ENCODE data around the gene ZNF593OS. TPM values are rescaled to one million over a fixed set of nuclear protein-coding genes. Genes with fewer than 3 reads are reported as not detected.

The ZNF593OS gene
- total and polyA plus RNA-seq, 5 donors, result 0.18 TPM; not detected in 4

DNA sequence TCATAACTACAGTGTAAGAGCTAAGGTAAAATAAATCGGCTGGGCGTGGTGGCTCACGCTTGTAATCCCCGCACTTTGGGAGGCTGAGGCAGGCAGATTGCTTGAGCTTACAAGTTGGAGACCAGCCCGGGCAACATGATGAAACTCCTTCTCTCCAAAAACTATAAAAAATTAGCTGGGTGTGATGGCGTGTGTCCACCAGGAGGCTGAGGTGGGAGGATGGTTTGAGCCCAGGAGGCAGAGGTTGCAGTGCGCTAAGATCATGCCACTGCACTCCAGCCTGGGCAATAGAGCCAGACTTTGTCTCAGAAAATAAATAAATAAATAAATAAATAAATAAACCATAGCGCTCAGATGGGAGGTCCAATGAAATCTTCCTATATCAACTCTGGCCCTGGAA lies 29.5 kb downstream of the ZNF593OS start:
- no peak for ATAC-seq
- Histone ChIP-seq H3K9me3 (ENCODE audit: control insufficient read depth, low read length) (no peaks in the 10 kb centered on the region), H3K4me1 (ENCODE audit: control insufficient read depth, insufficient read depth, low read length) (no peaks in the 10 kb centered on the region), H3K27ac (ENCODE audit: low read length) (no peak overlapping the region), H3K4me3 (ENCODE audit: low read length) (no peak overlapping the region), H3K27me3 (ENCODE audit: control insufficient read depth, insufficient read depth) (no peaks in the 10 kb centered on the region)
- intact Hi-C loops (cut with DNase I), result loop anchor here in 1 of 4 donors (10.0 kb wide), 1 partner anchor 107 kb away; no protein-coding TSS in a partner anchor
- DNase-seq, result no peak
- WGBS, result 87% methylated on average over 8 of the region's 8 CpGs

DNA sequence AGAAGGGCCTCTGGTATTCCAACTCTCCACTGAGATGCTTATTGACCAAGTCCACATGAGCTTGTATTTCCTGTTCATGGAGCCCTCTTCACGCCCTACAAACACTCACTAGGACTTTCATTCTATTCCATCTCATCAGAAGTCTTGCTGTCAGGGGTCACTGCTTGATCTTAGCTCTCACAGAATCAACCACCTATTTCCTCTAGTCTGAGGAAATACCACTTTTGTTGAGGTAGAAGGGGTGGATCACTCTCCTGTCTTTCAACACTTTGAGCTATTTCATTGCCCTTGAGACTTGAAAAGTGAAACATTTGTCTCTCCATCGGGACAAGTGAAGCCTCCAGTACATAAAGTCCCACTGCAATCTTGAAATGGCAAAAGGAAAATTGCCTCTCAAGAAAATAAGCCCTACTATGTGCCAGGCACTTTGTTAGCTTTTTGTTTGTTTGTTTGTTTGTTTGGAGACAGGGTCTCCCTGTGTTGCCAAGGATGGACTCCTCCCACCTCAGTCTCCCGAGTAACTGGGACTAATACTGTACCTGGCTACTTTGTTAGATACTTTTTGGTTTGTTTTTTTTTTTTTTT lies 32.6 kb downstream of the ZNF593OS start:
- H3K4me3 ChIP-seq (ENCODE audit: low read length), result no peak overlapping the region
- H3K9me3 ChIP-seq (ENCODE audit: control insufficient read depth, low read length), result no peaks in the 10 kb centered on the region
- intact Hi-C loops (cut with DNase I), result no loop called here
- ATAC-seq, result no peak
- no peak overlapping the region for H3K27ac ChIP-seq (ENCODE audit: low read length)
- H3K27me3 ChIP-seq (ENCODE audit: control insufficient read depth, insufficient read depth), result no peaks in the 10 kb centered on the region
- no peaks in the 10 kb centered on the region for H3K4me1 ChIP-seq (ENCODE audit: control insufficient read depth, insufficient read depth, low read length)
- 60% methylated on average over 3 of the region's 3 CpGs for WGBS
- no peak for DNase-seq

DNA sequence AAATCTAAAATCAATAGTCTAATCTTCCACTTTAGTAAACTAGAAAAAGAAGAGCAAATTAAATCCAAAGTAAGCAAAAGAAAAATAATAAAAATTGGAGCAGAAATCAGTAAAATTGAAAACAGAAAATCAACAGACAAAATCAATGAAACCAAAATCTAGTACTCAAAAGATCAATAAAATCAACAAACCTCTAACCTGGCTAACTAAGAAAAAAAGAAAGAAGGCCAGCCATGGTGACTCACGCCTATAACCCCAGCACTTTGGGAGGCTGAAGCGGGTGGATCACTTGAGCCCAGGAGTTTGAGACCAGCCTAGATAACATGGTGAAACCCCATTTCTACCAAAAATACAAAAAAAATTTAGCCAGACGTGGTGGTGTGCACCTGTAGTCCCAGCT lies 37.2 kb downstream of the ZNF593OS start:
- 92% methylated on average over 3 of the region's 3 CpGs for WGBS
- no peak for ATAC-seq

DNA sequence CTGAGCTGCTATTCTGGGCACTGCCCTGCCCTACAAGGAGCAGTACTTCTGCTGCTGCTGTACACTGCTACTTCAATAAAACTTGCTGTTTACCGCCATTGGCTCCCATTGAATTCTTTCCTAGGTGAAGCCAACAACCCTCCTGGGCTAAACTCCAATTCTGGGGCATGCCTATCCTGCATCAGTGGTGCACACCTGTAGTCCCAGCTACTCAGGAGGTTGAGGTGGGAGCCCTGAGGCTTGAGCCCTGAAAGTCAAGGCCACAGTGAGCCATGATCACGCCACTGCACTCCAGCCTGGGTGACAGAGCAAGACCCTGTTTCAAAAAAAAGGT lies 38.8 kb downstream of the ZNF593OS start:
- H3K4me1 ChIP-seq (ENCODE audit: control insufficient read depth, insufficient read depth, low read length), result no peaks in the 10 kb centered on the region
- 94% methylated on average over 2 of the region's 2 CpGs for WGBS
- H3K27ac ChIP-seq (ENCODE audit: low read length), result no peak overlapping the region
- H3K9me3 ChIP-seq (ENCODE audit: control insufficient read depth, low read length), result no peaks in the 10 kb centered on the region
- ATAC-seq (no peak), DNase-seq (no peak)
- intact Hi-C loops (cut with DNase I), result no loop called here
- H3K27me3 ChIP-seq (ENCODE audit: control insufficient read depth, insufficient read depth), result no peaks in the 10 kb centered on the region
- H3K4me3 ChIP-seq (ENCODE audit: low read length), result no peak overlapping the region

More for the DNA sequence above, 37.2 kb downstream of the ZNF593OS start:
- H3K27ac ChIP-seq (ENCODE audit: low read length), result no peak overlapping the region
- H3K4me3 ChIP-seq (ENCODE audit: low read length), result no peak overlapping the region
- H3K4me1 ChIP-seq (ENCODE audit: control insufficient read depth, insufficient read depth, low read length), result no peaks in the 10 kb centered on the region
- intact Hi-C loops (cut with DNase I), result no loop called here
- DNase-seq, result no peak
- H3K27me3 ChIP-seq (ENCODE audit: control insufficient read depth, insufficient read depth), result no peaks in the 10 kb centered on the region
- H3K9me3 ChIP-seq (ENCODE audit: control insufficient read depth, low read length), result no peaks in the 10 kb centered on the region

DNA sequence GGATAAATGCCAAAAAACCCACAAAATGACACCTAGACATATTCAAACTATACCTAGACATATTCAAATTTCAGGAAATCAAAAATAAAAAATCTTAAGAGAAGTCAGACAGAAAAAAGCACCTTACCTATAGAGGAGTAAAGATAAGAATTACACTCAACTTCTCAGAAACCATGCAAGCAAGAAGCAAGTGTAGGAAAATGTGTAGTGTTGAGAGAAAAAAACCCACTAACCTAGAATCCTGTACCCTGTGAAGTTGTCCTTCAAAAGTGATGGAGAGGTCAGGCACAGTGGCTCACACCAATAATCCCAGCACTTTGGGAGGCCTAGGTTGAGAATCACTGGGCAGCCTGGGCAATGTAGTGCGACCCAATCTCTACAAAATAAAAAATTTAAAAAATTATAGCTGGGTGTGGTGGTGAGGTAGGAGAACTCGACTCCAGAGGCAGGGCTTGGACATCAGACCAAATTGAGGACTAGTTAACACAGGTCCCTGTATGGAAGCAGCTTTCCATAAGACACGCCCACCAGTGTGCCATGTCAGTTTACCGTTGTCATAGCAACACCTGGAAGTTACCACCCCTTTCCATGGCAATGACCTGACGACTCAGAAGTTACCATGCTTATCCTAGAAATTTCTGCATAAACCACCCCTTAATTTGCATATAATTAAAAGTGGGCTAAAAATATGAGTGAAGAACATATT lies 39.4 kb downstream of the ZNF593OS start:
- 82% methylated on average over 5 of the region's 5 CpGs for WGBS
- Histone ChIP-seq H3K4me3 (ENCODE audit: low read length) (no peak overlapping the region), H3K27me3 (ENCODE audit: control insufficient read depth, insufficient read depth) (no peaks in the 10 kb centered on the region), H3K4me1 (ENCODE audit: control insufficient read depth, insufficient read depth, low read length) (no peaks in the 10 kb centered on the region), H3K27ac (ENCODE audit: low read length) (no peak overlapping the region), H3K9me3 (ENCODE audit: control insufficient read depth, low read length) (no peaks in the 10 kb centered on the region)
- ATAC-seq, result no peak
- DNase-seq, result no peak
- intact Hi-C loops (cut with DNase I), result no loop called here

DNA sequence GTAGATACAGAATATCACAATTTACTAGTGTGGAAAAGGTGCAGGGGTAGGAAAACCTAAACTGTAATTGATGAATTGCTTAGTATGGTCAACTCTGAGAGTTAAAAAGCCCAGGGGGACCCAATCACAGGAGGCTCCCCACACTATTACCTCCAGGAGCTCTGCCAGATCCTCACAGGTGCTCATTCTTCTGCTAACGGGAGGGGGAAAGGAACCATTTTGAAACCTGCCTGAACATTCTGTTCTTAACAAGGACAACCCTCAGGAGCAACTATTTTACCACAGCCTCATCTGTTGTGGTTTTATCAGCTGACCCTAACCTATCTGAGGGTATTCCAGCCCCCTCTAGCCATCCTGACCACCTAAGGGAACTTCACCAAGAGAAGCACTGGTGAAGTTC lies 40.9 kb downstream of the ZNF593OS start:
- intact Hi-C loops (cut with DNase I), result no loop called here
- DNase-seq (no peak), ATAC-seq (no peak)
- H3K4me3 ChIP-seq (ENCODE audit: low read length), result no peak overlapping the region
- no peaks in the 10 kb centered on the region for H3K27me3 ChIP-seq (ENCODE audit: control insufficient read depth, insufficient read depth)
- H3K27ac ChIP-seq (ENCODE audit: low read length), result no peak overlapping the region
- H3K9me3 ChIP-seq (ENCODE audit: control insufficient read depth, low read length), result no peaks in the 10 kb centered on the region
- WGBS, result 64% methylated on average over 1 of the region's 1 CpG
- H3K4me1 ChIP-seq (ENCODE audit: control insufficient read depth, insufficient read depth, low read length), result no peaks in the 10 kb centered on the region

DNA sequence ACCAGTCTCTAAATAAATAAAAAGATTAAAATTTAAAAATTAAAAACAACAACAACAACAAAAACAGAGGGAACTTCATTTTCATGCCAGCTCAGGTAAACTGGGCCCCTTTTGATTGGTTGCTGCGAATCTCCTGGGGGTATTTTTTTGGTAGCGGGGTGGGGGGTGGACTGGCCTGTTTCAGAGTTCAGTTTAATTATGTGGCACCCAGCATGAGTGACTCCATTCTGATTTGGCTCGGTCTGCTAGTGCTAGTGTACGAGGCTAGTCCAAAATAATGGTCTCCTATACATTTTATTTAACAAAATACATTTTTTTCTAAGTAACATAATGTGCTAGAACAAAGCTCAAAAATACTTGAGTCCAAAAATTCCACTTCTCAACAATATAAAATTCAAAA lies 41.9 kb downstream of the ZNF593OS start:
- Histone ChIP-seq H3K27me3 (ENCODE audit: control insufficient read depth, insufficient read depth) (no peaks in the 10 kb centered on the region), H3K27ac (ENCODE audit: low read length) (no peak overlapping the region), H3K9me3 (ENCODE audit: control insufficient read depth, low read length) (no peaks in the 10 kb centered on the region), H3K4me3 (ENCODE audit: low read length) (no peak overlapping the region), H3K4me1 (ENCODE audit: control insufficient read depth, insufficient read depth, low read length) (no peaks in the 10 kb centered on the region)
- WGBS, result 91% methylated on average over 4 of the region's 4 CpGs
- ATAC-seq (no peak), DNase-seq (no peak)
- intact Hi-C loops (cut with DNase I), result no loop called here

DNA sequence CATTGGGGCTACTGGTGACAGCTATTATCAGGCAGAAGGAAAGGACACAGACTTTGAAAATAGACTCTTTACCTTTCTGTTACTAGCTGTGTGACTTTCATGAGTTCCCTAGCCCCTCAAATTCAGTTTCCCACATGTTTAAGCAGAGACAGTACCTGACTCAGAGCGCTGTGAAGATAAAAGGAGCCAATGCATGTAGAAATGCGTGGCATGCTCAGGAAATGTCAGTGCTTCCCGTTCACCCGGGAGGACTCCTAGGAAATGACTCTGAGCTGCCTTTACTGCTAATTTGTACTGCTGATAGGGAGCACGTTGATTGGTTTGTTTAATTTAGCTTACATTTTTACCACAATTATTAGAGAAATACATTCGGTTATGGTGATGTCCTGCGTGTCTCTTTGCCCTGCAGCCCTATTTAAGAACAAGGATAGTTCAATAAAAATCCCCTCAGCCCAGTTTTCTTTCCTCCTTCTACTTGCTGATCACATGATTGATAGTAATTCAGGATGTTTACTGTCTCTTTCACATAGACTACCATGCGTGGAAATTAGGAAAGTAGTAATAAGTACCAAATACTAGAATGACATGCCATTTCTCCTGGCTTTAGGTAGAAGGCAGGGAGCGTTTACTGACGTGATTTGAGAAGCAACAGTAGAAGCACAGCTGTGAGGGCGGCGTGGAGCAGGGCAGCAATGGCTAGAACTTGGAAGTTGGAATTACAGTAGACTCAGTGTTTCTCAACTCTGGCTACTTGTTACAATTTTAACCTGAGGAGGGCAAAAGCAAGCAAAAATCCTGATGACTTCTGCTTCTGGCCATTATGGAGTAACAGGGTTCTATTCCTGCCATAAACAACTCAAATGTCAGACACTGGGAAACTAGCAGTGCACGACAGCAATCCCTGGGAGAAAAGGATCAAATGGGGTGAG lies 44.1 kb downstream of the ZNF593OS start:
- Histone ChIP-seq H3K27ac (ENCODE audit: low read length) (peak overlapping the region; percentile 13), H3K27me3 (ENCODE audit: control insufficient read depth, insufficient read depth) (no peaks in the 10 kb centered on the region), H3K4me3 (ENCODE audit: low read length) (no peak overlapping the region), H3K9me3 (ENCODE audit: control insufficient read depth, low read length) (no peaks in the 10 kb centered on the region), H3K4me1 (ENCODE audit: control insufficient read depth, insufficient read depth, low read length) (no peaks in the 10 kb centered on the region)
- DNase-seq (no peak), ATAC-seq (peak in 1 of 2 donors; percentile 57)
- WGBS, result 48% methylated on average over 13 of the region's 13 CpGs
- intact Hi-C loops (cut with DNase I), result no loop called here

DNA sequence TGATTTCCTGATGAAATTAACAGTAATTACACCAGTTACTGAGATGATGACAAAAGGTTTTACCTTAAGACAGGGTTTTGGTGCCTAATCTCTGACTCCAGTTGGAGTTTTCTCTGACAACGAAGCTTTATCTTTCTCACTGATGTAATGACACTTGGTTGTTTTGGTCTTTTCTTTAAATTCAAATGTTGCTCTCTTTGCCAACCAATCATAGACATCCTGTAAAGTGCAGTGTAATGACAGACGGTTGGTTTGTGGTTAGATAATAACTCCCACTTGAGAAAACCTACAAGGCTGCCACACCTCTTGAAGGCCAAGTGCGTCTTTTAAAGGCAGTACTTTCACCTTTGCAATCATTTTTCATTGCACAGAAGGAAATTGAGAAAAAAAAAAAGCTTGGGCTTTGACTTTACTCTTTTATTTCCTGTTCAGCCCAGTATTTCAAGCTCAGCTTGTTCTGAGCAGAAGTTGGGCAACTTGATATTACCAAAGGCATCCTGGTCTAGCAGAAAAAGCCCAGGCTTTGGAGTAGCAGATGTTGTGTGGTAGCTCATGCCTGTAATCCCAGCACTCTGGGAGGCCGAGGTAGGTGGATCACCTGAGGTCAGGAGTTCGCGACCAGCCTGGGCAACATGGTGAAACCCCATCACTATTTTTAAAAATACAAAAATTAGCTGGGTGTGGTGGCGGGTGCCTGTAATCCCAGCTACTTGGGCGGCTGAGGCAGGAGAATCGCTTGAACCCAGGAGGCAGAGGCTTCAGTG lies 45.1 kb downstream of the ZNF593OS start:
- no peaks in the 10 kb centered on the region for H3K4me1 ChIP-seq (ENCODE audit: control insufficient read depth, insufficient read depth, low read length)
- no peaks in the 10 kb centered on the region for H3K9me3 ChIP-seq (ENCODE audit: control insufficient read depth, low read length)
- H3K27me3 ChIP-seq (ENCODE audit: control insufficient read depth, insufficient read depth), result no peaks in the 10 kb centered on the region
- no peak for DNase-seq
- 66% methylated on average over 9 of the region's 9 CpGs for WGBS
- H3K4me3 ChIP-seq (ENCODE audit: low read length), result no peak overlapping the region
- H3K27ac ChIP-seq (ENCODE audit: low read length), result no peak overlapping the region
- intact Hi-C loops (cut with DNase I), result no loop called here
- peak; percentile 56 to 57 for ATAC-seq

DNA sequence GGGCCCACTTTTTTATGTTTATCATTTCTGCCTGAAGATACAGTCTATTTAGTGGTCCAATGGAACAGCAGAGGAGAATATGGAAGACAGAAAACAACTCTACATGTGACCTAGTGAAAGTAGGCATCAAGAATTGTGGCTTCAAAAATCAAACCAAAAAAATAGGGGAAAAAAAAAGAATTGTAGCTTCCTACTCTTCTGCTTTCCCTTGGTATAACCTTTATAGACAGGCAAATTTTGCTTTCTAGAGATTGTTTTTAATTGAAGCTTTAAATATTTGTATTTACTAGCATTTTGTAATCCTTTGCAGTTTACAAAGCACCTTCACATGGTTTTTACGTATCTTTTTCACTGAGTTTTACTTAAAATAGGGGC lies 45.7 kb downstream of the ZNF593OS start:
- no peaks in the 10 kb centered on the region for H3K9me3 ChIP-seq (ENCODE audit: control insufficient read depth, low read length)
- intact Hi-C loops (cut with DNase I), result no loop called here
- no peak overlapping the region for H3K27ac ChIP-seq (ENCODE audit: low read length)
- H3K27me3 ChIP-seq (ENCODE audit: control insufficient read depth, insufficient read depth), result no peaks in the 10 kb centered on the region
- ATAC-seq (no peak), DNase-seq (no peak)
- no peak overlapping the region for H3K4me3 ChIP-seq (ENCODE audit: low read length)
- H3K4me1 ChIP-seq (ENCODE audit: control insufficient read depth, insufficient read depth, low read length), result no peaks in the 10 kb centered on the region
- 67% methylated on average over 1 of the region's 1 CpG for WGBS

DNA sequence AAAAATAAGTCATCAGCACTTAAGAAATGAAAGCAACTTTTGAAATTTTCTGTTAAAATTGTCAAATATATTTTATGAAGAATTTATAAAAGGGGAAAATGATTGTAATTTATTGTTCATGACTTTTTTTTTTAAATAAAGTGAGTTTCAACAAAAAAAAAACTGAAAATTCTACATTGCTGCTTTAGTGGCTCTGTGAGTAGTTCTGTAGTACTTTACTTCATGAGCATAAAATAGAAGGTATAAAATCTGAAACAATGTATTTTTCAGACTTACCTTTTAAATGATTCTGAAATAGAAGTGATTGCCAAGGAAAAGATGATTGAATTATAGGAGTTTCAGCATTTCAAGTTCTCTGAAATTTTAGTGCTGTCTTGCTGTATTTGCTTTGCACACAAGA lies 46.2 kb downstream of the ZNF593OS start:
- Histone ChIP-seq H3K9me3 (ENCODE audit: control insufficient read depth, low read length) (no peaks in the 10 kb centered on the region), H3K4me3 (ENCODE audit: low read length) (no peak overlapping the region), H3K4me1 (ENCODE audit: control insufficient read depth, insufficient read depth, low read length) (no peaks in the 10 kb centered on the region), H3K27ac (ENCODE audit: low read length) (no peak overlapping the region), H3K27me3 (ENCODE audit: control insufficient read depth, insufficient read depth) (no peaks in the 10 kb centered on the region)
- intact Hi-C loops (cut with DNase I), result no loop called here
- no peak for DNase-seq
- no peak for ATAC-seq

Data from right cardiac atrium (tissue), 5 donors.